Stomach (tissue), 4 donors: ENCODE results near the gene HSPA1A.

Source experiments
- EP300 ChIP-seq: sonication (generic); formaldehyde crosslinking; IDR thresholded peaks from one replicate; pipeline ENCODE4 v1.6.1; 2017; ENCODE audit warnings: antibody characterized with exemption
- POLR2A ChIP-seq, 4 donors: fragments of 450-650 bp; IDR thresholded peaks; one replicate each; pipeline ENCODE4 v1.6.1; 2016; ENCODE audit warnings: antibody characterized with exemption in 4 of 4, control low read depth in 2 of 4, mild to moderate bottlenecking in 1 of 4, moderate library complexity in 1 of 4
- POLR2AphosphoS5 ChIP-seq, 3 donors: sonication (generic); formaldehyde crosslinking; IDR thresholded peaks; one replicate each; pipeline ENCODE4 v1.6.1; 2016; ENCODE audit warnings: antibody characterized with exemption in 3 of 3
- TF ChIP-seq, protein P1 (sequence below), 7 experiments: fragments of 450-650 bp in 4 of 7; fragments of 200-600 bp in 3 of 7; sonication (generic) in 3 of 7; IDR thresholded peaks; one replicate each; pipeline ENCODE4 v1.5.1; 2016 to 2019; ENCODE audit warnings: antibody characterized with exemption in 7 of 7, control low read depth in 2 of 7, mild to moderate bottlenecking in 1 of 7

DNA sequence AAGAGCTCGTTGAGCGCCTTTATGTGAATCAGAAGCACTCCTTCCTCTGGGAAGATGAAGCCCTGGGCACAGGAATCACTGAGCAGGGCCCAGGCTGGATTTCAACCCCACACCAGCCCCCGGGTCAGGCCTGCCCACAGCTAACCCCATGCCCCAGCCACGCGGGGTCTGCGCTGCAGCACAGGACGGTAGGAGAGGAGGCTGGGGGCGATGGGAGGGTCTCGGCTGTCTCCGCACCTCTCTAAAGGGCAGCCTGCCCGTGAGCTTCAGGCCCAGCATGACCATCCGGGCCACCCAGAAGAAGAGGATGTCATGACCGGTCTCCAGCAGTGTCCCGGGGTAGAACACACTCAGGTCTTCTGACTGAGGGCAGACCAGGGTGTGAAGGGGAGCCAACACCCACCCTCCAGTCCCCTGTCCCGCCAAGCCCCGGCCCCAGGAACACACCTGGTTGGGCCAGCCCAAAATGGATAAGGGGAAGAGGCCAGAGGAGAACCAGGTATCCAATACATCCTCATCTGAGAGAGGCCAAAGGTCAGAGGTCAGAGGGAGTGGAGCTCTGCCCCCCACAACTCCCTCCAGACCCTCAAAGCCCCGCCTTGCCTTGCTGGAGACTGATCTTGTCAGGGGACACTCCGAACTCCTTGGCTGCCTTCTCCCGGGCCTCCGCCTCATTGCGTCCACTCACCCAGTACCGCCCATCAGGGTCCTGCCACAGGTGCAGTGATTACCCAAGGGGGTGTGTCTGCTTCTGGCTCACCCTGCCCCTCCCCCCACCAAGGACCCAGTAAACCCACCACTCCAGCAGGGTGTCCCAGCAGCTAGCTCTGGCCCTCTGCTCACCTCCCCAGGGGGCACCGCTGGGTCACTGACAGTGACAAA lies 33.9 kb upstream of the HSPA1A start:
- TF ChIP-seq, protein P1, sequence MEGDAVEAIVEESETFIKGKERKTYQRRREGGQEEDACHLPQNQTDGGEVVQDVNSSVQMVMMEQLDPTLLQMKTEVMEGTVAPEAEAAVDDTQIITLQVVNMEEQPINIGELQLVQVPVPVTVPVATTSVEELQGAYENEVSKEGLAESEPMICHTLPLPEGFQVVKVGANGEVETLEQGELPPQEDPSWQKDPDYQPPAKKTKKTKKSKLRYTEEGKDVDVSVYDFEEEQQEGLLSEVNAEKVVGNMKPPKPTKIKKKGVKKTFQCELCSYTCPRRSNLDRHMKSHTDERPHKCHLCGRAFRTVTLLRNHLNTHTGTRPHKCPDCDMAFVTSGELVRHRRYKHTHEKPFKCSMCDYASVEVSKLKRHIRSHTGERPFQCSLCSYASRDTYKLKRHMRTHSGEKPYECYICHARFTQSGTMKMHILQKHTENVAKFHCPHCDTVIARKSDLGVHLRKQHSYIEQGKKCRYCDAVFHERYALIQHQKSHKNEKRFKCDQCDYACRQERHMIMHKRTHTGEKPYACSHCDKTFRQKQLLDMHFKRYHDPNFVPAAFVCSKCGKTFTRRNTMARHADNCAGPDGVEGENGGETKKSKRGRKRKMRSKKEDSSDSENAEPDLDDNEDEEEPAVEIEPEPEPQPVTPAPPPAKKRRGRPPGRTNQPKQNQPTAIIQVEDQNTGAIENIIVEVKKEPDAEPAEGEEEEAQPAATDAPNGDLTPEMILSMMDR (IDR thresholded peaks at IDR 0.05): no peak
- no peak for TF ChIP-seq POLR2AphosphoS5 (IDR thresholded peaks at IDR 0.05)
- TF ChIP-seq EP300: no peak
- TF ChIP-seq POLR2A (IDR thresholded peaks at IDR 0.05): no peak
